Measurements from ENCODE around the gene TMCC1.
A peak's percentile ranks its signal among the peaks of the same experiment; 100 is the strongest.
"Not testable (repeated sequence)": the region's sequence is repeated elsewhere in the genome, so short reads cannot be mapped to it uniquely, and the experiment has no call there.

The TMCC1 gene

GRCh38 chr3:129892486-129892856 is 1.0 kb downstream of the TMCC1 start:
- peak; percentile 29 for DNase-seq

GRCh38 chr3:129890891-129891290 is 2.6 kb downstream of the TMCC1 start:
- DNase-seq = no peak

DNA sequence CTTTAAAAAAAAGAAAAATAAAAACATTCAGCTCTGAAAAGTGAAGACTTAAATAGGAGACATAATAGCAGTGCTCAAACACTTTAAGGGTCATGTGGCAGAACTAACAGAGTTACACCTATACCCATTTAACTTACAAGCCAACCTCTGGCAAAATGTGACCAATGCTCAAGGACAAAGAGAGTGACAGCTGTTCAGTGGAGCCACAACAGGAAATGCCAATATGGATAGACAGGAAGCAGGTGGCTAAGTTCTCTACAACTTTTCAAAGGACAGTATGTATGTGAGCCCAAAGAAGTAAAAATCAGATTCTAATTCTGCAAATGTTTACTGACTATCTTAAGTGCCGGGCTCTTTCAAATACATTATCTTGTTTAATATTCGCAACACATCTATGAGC is 3.4 kb downstream of the TMCC1 start:
- no peak for DNase-seq

GRCh38 chr3:129888771-129889170 is 4.7 kb downstream of the TMCC1 start:
- DNase-seq = no peak

DNA sequence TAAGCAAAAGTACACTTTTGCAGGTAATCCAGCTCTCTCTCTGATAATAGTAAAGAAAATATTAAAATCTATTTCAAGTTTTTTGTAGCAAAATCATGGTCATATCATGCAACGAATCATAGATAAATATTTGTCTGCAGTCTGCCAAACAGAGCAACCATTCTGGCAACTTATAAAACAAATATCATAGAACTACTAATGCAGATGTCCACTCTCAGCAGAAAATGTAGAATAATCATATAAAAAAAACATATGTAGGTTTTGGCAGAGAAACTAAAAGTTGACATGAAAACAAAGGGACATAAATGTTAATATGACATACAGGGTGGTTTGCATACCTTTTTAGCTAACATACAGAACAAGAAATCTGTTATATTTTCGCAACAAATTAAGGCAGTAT is 12.2 kb downstream of the TMCC1 start:
- no peak for DNase-seq

- no peak for DNase-seq
Measured at GRCh38 chr3:129878355-129878754, 15.2 kb downstream of the TMCC1 start.

GRCh38 chr3:129874479-129874878 is 19.0 kb downstream of the TMCC1 start:
- DNase-seq = not testable (repeated sequence)

- no peak for DNase-seq
Measured at GRCh38 chr3:129868912-129869311, 24.6 kb downstream of the TMCC1 start.

GRCh38 chr3:129867506-129868124 is 25.9 kb downstream of the TMCC1 start:
- no peak for DNase-seq

DNA sequence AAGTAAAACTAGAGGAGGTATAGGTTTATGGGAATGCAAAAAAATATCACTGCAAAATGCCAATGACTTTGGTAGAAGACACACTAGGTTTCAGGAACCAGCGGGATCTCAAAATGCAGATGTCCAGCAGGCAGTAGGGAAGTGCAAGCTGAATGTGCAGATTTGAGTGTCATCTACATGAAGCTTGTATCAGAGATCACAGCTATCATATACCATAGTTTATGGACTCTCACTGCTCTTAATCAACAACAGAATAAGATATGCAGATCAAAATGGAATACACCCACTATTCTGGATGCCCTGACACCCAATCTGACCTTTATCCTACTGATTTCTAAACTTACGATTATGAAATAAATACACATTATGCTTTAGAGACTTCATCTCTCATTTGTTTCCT is 27.7 kb downstream of the TMCC1 start:
- no peak for DNase-seq

DNA sequence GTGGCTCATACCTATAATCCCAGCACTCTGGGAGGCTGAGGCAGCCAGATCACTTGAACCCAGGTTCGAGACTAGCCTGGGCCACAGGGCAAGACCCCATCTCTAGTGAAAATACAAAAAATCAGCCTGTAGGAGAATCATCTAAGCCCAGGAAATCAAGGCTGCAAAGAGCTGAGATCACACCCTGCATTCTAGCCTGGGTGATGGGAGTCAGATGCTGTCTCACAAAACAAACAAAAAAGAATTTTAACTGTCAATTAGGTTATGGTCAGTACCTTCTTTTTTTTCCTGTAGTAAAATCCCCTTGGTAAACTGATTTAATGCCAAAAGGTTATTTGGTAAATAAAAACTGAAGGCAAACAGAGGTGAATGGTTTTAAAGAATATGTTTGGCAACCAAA is 29.0 kb downstream of the TMCC1 start:
- DNase-seq = no peak

GRCh38 chr3:129859272-129859671 is 34.2 kb downstream of the TMCC1 start:
- no peak for DNase-seq

GRCh38 chr3:129857899-129858298 is 35.6 kb downstream of the TMCC1 start:
- DNase-seq = no peak

DNA sequence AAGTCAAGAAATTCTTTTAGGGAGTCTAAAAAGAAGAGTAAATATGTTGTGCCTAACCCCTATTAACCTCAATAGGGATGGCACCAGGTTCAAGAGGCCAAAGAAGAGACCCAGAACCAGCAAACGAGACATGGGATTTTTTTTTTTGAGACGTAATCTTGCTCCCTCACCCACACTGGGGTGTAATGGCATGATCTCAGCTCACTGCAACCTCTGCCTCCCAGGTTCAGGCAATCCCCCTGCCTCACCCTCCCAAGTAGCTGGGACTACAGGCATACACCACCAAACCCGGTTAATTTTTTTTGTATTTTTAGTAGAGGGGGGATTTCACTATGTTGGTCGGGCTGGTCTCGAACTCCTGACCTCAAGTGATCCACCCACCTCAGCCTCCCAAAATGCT is 36.7 kb downstream of the TMCC1 start:
- DNase-seq = not testable (repeated sequence)

DNA sequence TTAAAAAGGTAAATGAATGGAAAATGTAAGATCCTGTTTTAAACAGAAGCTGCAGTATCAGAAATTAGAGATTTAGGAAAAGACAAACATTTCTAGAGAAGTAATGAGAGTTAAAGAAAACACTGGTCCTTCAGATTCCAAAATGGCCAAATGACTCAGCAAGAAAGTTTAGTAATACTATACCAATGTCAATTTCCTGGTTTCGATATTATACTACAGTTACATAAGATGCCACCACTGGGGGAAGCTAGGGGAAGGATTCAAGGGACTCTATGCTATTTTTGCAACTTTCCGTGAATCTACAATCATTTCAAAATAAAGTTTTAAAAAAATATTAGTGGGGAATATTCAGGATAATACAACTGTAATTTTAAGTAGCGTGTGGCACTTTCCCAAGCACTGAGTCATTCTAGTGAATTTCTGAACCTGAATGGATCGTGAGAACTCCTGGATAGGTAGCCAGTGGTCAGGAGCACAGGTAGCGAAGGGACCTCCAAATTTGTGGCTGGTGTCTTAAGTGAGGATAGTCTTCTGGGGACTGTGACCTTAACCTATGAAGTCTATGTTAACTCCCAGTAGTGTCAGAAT is 37.6 kb downstream of the TMCC1 start:
- DNase-seq = no peak

- DNase-seq = no peak
Measured at GRCh38 chr3:129855170-129855831, 38.2 kb downstream of the TMCC1 start.

DNA sequence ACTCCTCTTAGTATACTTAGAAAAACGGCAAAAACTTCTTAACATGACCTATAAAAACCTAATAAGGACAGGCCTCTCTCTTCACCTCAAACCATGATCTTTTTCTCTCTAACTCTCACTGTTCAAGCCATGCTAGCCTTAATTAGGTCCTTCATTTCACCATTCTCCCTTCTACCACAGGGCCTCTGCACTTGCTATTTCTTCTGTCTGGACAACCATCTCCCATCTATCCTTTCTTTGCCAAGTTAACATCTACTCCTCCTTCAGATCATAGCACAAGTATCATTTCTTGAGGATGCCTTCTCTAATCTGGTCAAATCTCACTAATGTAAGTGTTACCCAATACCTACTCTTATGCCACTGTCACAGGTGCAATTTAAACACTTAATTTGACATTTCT is 39.1 kb downstream of the TMCC1 start:
- no peak for DNase-seq

GRCh38 chr3:129845956-129846355 is 47.6 kb downstream of the TMCC1 start:
- no peak for DNase-seq

DNA sequence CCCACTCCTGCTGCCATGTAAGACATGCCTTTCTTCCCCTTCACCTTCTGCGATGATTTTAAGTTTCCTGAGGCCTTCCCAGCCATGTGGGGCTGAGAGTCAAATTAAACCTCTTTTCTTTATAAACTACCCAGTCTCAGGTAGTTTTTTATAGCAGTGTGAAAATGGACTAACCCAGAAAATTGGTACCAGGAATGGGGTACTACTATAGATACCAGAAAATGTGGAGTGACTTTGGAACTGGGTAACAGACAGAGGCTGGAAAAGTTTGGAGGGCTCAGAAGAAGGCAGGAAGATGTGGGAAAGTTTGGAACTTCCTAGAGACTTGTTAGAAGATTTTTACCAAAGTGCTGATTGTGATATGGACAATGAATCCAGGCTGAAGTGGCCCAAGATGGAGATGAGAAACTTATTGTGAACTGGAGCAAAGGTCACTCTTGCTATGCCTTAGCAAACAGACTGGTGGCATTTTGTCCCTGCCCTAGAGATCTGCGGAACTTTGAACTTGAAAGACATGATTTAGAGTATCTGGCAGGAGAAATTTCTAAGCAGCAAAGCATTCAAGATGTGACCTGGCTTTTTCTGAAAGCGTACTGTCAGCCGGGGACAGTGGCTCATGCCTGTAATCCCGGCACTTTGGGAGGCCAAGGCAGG is 52.7 kb downstream of the TMCC1 start:
- no peak for DNase-seq

DNA sequence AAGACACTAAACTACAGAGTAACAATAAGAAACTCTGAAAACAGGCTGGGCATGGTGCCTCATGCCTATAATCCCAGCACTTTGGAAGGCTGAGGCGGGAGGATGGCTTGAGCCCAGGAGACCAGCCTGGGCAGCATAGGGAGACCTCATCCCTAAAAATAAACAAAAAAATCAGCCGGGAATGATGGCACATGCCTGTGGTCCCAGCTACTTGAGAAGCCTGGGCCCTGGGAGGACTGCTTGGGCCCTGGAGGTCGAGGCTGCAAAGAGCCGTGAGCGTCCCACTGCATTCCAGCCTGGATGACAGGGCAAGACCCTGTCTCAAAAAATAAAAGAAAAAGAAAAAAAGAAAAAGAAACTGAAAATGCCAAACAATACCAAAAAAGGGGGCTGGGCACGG is 55.4 kb downstream of the TMCC1 start:
- DNase-seq = no peak

- DNase-seq = no peak
Measured at GRCh38 chr3:129837065-129837642, 56.4 kb downstream of the TMCC1 start.

GRCh38 chr3:129836381-129837064 is 57.0 kb downstream of the TMCC1 start:
- DNase-seq = no peak

DNA sequence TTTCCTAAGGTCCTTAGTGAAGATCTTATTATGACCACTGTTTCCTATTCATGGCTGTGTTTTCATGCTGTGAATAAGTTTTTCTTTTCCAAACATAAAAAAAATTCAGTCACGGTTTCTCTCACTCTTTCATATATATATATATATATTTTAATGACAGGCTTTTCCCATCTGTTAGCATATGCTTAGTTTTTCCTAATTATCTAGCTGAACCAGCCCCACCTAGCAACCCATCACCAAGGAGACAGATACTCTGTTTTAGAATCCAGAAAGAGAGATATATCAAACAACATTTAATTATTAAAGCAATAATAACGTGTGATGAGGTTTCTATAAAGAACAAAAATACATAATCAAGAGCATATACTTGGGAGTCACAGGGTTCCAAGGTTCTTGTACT is 58.3 kb downstream of the TMCC1 start:
- no peak for DNase-seq
